Heart left ventricle (tissue), 13 donors: ENCODE measurements around the gene CXCR5.

Experiments
- CTCF ChIP-seq, 12 donors: fragments of 200-600 bp; sonication (generic) in 4 of 12; IDR thresholded peaks; one replicate each; pipeline versions ENCODE4 v1.5.0 to v1.8.0; 2018 to 2022; ENCODE audit warnings: antibody characterized with exemption in 12 of 12, mild to moderate bottlenecking in 5 of 12
- POLR2A ChIP-seq, 2 donors: fragments of 450-650 bp; IDR thresholded peaks; one replicate each; pipeline ENCODE4 v1.6.1; 2017; ENCODE audit warnings: antibody characterized with exemption in 2 of 2, mild to moderate bottlenecking in 2 of 2, moderate library complexity in 2 of 2
- donor health status: ischemic (EF 13 %, LVEDD 7.1; RV severe dilation, severe dysfunction).
- donor health status: DM: no; HTN: yes; CAD: no.
- donor health status: DM: no; HTN: no; CAD: no.
- donor health status: ischemic (EF 25% LVEDD 6.9; RV normal size, moderate dysfunction).
- donor health status: ischemic (EF 25% LVEDD 5.7; RV mildly dilated, moderate dysfunction).
- donor health status: ischemic (EF 35%, LVEDD 5.7; RV mildly dilated, moderate dysfunction).
- donor health status: nonischemic (EF 11% LVEDD 7.7; RV severe dilation, severe dysfunction).
- donor health status: DM: yes; HTN: yes; CAD: no.
- donor health status: PGD.
- donor health status: ischemic (EF 29% LVEDD 5.4; RV normal size, mild dysfunction).
- donor health status: nonischemic (EF 23%, LVEDD 6.1; RV moderate dilation, normal function).

GRCh38 chr11:118898400-118899295 lies 15.0 kb downstream of the CXCR5 start:
- no peak for TF ChIP-seq CTCF (IDR thresholded peaks at IDR 0.05)
- TF ChIP-seq POLR2A (IDR thresholded peaks at IDR 0.05): no peak
